ENCODE measurements around the gene FAM13C.
"Not testable (repeated sequence)": the region's sequence is repeated elsewhere in the genome, so short reads cannot be mapped to it uniquely, and the experiment has no call there.

FAM13C gene

DNA sequence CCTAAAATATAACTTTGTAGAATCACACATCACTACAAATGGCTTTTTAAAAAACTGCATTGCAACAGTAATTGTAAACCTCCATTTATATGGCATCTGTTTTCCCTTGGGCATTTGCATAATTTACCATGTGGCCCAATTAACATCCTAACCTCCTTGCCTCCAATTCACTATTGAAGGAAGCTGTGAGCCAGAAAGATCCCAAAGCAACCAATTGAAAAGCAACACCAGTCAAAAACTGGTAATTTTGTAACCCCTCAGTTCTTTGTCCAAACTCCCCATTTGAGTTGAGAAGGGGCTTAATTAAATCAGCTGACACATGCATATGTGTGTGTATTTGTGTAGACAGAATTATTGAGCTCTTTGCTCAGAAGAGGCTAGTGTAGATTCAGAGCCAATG lies 90.3 kb downstream of the FAM13C start:
- DNase-seq: no peak

DNA sequence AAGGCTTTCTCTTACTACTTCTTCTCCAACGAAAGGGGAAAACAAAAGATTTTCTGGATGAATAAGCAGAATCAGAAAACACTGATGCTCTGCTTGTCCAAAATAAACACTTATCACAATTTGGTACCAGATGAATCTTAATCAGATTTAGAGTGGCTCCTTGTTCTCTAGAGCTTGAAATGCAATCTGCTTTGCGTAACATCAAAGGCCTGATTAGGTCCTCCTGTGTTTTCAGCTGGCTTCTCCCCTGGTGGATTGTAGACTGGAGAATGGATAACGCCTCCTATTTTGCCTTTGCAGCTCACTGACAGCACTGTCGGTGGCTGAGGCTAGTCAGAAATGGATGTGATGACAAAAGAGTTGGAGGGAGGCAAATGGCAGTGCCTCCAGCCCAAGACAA lies 91.2 kb downstream of the FAM13C start:
- no peak for DNase-seq

DNA sequence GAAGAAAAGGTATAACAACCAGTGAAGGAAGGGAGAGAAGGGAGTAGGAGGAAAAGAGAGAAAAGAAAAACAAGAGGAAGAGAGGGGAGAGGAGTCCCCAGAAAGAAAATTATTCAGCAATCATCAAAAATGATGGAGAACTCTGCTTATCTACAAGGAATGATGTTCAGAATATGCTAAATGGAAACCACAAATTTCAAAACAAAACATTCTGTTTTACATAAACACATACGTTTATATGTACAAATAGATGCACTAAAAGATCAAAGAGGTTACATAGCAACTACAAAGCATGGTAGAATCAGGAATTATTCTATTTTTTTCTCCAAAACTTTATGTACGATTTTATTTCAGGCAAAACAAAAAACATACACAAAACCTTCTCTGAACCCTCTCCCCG lies 91.9 kb downstream of the FAM13C start:
- no peak for DNase-seq

DNA sequence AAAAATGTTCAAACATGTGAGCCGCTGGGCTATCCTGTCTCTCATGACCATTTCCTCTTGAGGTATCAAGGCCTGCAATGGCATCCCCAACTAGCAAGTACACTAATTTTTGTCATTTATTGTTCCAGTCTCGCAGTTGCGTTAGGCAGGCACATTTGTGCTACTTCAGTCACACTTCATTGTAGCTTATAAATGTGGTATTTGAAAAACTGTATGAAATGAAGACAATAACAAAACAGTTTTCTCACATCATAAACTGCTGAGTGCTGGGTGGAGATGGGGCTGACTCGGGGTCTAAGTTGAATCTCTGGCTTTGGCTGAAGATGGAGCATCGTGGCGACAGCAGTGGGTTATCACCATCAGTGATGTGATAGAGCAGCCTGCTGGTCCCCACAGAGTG lies 92.7 kb downstream of the FAM13C start:
- DNase-seq: no peak

DNA sequence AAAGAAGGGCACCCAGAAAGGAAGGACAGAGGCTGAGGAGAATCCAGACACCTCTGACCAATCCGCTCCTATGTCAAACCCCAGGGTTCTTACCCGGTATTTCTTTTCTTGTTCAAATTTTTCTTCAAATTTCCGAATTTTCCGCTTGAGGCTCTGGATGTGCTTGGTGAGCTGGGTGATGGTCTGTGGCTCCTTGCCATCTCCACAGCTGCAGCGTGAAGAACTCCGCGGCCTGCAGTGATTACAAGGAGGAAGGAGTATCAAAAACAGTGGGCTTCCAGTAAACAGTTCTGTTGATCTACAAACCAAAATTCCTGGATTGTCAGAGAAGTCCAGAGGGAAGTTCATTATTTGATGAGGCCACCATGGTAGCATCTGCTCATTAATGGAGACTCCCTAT lies 93.9 kb downstream of the FAM13C start:
- DNase-seq: no peak

DNA sequence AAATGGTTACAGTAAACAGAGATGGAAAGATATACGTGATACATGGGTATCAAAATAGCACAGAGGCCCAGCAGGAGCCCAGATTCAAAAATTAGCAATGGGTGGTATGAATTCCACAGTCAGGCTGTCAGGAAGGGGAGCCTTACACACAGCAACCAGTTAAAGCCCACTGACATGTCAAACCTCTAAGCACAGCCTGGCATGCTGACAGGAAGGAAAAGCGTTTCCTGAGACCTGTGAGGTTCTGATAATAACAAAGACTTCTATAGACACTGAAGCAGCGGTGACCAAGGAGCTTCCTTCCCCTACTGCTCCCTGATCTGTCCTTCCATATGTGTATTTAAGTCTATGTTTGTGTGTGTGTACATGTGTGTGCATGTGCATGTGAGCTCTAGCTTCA lies 96.0 kb downstream of the FAM13C start:
- DNase-seq: no peak

DNA sequence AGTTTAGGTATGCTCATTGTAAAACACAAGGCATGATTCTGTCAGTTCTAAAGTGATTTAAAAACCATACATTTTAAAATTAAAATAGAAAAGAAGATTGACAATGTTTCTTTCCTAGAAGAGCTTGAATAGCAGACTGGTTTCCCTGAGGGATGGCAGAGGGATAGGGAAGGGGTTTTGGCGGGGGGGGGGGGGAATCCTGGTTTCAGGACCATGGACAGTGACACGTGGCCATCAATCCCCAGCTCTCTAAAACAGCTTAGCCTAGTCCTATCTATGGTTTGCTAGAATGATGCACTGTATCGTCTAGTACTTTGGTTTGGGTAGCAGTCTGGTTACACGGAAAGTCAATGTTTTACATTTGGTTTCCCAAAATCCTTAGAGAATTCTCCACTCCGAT lies 97.2 kb downstream of the FAM13C start:
- DNase-seq: no peak

DNA sequence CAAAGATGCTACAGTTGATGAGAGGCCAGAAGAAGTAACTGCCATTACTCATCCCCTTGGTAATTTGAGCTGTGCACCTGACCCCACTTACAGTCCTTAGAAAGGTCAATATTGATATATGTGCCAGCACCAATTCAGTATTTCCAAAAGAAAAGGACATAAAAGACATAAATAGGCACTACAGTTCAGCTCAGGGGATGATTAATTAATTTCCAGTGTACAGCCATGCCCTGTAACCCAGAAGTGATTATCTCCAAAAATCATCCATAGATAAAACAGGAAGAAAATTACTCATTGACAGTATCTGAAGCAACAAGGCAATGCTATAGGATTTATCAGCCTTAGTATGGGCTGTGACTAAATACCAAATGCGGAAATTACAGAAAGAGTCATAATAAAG lies 103.5 kb downstream of the FAM13C start:
- DNase-seq: no peak

DNA sequence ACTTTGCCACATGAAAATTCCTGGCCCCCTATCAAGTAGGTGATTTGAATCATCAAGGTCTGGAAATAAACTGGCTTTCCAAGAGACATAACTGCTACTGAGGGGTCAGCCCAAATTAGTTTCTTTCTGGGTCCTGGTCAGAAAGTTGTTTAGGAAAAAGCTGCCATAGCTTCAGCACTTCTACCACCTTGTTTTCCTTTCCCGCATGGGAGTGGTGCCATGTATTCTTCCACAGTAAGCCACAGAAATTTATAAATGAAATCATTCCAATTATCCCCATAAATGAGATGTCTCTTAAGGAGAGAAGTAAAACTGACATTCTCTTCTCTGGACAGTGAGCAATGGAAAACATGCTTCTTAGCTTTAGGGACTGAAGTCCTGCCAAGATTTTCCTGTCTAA lies 105.1 kb downstream of the FAM13C start:
- DNase-seq: no peak

DNA sequence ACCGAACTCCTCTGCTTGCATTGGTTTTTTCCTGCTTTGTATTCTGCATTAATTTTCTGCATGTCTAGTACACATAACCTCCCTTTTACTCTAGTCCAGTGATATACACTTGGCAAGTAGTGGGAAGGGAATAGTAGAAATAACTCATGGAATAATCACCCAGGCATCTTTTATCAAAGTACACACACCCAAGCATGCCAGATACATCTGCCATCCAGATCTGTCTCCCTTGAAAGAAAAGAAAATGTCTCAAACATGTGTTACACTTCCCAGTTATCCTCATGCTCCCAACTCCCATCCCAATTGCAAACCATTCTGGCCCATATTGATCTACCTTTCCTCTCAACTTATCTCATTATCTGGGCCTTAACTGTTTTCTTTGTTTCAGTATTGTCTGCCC lies 106.9 kb downstream of the FAM13C start:
- DNase-seq: no peak

DNA sequence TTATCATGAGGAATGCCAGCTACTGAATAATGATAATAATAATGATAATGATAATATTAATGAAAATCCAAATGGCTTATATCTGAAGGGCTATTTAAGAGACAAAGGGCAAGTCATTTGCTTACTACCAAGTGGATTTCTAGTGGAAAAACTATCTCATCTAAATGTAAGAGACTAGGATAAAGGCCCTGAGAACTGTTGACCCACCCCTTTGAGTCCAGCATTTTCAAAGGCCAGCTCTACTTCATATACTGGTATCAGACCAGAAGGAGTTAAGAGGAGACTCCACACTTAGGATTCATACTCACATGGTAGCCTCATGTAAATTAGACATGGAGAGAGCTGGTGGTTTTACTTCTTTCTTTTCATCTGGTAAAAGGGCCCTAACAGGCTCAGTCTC lies 109.9 kb downstream of the FAM13C start:
- DNase-seq: no peak

DNA sequence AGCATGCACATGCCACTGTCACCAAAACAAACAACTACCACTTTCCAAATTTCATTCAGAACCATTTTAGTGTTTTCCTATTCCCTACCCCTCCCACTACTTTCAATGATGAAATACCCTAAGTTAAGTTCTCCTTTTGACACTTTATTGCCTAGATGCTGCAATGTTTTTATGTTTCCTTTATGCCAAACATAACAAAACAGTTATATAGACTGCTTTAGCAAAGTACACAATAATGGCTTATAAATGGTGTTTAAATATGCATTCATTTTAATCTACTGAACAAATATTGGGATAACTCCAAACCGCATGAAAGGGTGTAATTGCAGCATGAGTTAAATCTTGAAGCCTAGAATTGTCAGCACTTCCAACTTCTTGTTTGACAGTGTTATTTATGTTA lies 116.7 kb downstream of the FAM13C start:
- DNase-seq: no peak

DNA sequence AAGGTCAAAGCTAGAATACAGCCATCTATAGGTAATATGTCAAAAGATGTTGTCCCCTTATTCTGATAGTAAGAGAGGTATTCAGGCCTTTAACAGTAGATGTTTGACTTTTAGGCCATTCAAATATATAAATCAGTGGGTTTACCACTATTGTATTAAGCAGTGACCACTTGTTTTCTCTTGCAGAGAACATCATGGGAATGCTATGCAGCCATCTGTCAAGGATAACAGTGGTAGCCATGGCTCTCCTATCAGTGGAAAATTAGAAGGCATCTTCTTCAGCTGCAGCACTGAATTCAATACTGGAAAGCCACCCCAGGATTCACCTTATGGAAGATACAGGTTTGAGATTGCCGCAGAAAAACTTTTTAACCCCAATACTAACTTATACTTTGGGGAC lies 117.5 kb downstream of the FAM13C start:
- DNase-seq: no peak

DNA sequence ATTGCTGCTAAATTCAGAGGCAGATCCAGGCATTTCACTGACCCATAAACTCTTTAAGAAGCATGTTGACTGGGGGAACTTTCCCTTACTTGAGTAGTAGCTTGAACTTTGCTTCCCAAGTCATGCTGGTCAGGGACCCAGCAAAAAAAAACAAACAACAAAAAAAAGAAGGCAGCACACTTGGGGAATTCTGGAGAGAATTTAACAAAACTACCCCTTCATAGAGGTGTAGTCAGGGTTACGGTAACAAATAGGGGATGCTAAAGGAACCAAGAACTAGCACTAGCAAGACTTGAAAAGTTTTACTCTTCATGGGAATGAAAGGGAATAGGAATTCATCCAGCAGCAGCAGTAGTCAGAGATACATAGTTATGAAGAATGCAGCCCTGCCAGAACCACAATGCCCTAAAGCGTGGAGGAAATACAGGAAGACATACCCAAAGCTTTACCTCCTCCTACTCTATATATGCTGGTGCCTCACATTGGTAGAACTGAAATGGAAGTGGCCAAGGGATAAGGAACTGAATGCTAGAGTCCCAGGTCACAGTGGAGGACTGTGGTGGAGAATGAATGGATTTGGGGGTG lies 118.6 kb downstream of the FAM13C start:
- DNase-seq: no peak

DNA sequence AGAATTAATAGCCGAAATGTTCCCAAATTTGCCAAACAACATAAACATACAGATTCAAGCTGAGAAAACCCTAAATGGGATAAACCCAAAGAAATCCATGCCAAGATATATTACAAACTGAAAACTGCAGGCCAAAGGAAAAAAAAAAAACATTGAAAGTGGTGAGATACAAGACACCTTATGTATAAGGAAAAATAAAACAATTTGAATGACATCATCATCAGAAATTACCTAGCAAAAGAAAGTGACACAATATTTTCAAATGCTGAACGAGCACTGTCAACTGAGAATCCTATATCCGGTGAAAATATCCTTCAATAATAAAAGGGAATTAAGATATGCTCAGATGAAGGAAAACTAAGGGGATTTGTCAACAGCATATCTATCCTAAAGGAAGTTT lies 119.4 kb downstream of the FAM13C start:
- no peak for DNase-seq

DNA sequence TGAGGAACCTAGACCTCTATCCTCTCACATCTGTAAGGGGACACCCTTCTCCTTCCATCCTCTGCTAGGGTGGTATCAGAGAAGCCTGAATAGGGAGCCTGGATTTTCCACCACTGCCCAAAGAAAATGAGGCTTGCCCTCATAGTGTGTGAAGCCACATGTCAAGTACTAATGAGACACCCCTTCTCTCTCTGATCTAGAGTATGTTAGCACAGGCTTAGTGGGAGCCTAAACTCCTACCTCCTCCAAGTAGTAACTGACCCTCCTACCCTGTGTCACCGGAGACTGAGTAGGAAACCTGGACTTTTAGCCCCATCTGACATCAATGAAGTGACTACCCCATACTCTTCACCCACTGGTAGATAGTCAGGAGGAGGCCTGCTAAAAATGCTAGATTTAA lies 120.3 kb downstream of the FAM13C start:
- DNase-seq: no peak

DNA sequence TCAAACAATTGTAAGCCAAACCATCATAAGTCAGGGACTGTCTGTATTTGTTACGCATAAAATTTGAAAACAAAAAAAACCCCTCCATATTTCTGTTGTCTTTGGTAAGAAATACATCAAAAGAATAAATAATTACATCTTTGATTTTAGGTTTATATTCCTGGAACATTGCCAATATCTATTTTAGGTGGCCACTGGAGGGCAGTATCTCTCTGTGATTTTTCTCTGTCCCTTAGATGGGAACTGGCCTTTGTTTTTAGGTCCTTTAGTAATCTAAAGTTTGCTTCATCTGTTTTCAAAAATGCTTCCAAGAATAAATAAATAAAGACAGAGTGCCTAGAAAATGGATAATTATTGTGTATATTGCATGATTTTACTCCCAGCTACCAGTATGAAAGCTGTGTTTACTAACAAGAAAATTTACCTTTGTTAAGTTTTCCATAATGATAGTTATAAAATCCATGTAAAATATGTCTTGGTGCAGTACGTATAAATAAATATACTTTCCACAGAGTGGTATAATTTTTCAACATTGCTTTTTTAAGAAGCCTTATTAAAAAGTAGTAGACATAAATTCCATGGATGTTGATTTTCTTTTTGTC lies 121.7 kb downstream of the FAM13C start:
- no peak for DNase-seq

DNA sequence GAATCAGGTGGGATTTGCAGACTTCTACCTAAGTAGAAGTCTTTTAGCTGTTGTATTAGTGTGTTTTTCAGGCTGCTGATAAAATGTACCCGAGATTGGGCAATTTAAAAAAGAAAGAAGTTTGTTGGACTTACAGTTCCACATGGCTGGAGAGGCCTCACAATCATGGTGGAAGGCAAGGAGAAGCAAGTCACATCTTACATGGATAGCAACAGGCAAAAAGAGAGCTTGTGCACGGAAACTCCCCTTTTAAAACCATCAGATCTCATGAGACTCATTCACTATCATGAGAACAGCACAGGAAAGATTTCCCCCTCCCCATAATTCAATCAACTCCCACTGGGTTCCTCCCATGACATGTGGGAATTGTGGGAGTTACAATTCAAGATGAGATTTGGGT lies 123.2 kb downstream of the FAM13C start:
- not testable (repeated sequence) for DNase-seq

DNA sequence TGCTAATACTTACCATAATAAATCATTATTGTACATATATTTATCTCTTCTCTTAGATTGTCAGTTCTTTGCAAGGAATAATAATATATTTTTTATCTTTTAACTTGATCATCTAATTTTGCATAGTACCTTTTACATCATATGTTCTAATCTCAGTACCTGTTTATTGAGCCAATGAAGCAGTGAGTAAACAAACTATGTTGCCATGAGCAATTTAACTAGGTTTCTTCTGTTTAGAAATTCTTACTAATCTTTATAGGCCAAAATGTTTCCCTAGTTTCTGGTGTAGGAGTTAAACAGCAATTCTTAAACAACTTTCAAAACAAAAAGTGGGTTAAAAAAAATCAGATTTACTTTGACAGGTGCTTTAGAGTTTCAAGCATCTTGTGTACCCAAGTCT lies 124.6 kb downstream of the FAM13C start:
- no peak for DNase-seq

DNA sequence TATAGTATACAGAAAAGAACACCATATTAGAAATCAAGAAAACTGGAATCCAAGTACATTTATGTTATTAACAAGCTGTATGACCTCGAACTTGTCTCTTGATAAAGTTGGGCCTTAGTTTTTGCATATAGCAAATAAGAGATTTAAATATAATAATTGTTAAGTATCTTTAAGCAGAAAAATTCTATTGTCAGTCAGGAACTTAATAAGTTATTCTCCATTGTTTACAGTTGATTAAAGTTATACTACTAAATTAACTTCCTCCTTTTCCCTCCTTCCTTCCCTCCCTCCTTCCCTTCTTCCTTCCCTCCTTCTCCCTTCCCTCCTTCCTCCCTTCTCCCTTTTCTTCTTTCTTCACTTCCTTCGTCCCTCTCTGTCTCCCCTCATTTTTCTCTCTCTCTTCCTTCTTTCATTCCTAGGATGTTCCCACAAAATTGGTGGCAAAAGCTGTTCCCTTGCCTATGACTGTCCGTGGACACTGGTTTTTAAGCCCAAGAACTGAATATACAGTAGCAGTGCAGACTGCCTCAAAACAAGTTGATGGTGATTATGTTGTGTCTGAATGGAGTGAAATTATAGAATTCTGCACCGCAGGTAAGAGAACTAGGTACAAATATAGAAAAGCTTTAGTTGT lies 126.2 kb downstream of the FAM13C start:
- DNase-seq: no peak

DNA sequence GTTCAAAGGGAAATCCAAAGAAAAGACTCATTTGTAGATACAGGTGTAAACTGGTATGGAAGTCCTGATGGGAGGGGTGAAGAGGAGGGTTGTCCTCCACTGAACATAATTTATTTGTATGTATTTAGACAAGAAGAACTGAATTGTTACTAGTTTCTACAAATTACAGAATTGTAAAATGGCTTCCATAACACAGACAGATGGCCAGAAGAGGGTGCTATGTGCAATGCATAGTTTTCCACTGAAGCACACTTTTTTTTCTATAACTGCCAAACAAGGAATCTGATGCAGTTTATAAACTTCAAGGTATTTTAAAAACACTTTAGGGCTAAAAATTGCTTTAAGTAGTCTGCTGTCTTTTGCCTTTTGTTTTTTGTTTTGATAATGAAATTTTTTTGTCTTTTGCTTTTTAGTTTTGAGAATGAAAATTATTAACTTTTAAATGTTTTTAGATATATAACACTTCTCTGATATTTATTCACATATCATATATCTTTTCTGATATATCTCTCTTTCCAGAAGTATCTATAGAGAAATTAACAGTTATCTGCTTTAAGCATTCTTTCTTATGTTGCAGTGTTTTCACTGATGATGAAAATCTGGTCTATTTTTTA lies 127.4 kb downstream of the FAM13C start:
- DNase-seq: no peak

DNA sequence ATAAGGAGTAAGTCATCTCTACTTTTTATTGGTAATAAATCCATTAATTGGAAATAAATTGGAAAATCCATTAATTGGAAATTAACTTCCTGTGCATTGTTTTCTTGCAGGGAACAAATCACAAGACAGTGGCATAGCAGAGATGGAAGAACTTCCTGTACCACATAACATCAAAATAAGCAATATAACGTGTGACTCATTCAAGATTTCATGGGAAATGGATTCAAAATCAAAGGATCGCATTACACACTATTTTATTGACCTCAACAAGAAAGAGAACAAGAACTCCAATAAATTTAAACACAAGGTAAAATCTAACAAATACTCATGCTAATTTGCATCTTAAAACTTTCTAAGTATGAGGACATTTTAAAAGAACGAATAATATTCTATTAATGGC lies 128.2 kb downstream of the FAM13C start:
- DNase-seq: no peak

DNA sequence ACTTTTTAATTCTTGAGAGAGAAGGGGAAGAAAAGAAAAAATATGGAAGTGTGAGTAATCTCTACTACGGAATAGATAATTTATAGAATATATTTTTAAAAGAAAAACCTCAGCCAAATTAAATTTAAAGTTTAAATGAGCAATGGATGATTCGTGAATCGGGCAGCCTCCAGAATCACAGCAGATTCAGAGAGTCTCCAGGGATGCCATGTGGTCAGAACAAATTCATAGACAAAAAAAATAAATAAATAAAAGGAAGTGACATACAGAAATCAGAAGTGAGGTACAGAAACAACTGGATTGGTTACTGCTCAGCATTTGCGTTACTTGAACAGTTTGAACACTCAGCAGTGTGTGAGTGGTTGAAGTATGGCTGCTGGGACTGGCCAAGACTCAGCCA lies 132.9 kb downstream of the FAM13C start:
- no peak for DNase-seq

DNA sequence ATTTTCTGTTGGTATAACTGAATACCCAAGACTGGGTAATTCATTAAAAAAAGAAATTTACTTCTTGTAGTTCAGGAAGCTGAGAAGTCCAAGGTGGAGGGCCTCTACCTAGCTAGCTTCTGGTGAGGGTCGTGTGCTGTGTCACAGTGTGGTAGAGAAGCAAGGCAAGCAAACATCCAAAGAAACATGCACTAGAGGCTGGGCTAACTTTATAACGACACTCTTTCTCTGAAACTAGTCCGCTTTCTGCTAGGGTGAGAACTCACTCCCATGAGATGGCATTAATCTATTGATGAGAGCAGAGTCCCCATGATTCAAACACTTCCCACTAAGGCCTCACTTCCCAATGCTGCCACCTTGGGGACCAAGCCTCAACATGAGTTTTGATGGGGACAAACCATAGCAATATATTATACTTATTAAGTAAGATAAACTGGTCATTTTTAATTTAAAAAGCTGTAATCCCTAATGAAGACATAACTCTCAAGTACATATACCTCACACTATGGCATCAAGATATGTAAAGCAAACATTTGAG lies 135.1 kb downstream of the FAM13C start:
- no peak for DNase-seq
